Measurements from ENCODE around the gene PCNX3.

- TF ChIP-seq CTCF (IDR thresholded peaks at IDR 0.05): no peak
- TF ChIP-seq EP300 (IDR thresholded peaks at IDR 0.05; ENCODE audit: low read depth): no peak
- no peak for TF ChIP-seq POLR2A (IDR thresholded peaks at IDR 0.05)
- no peak for TF ChIP-seq POLR2AphosphoS5 (IDR thresholded peaks at IDR 0.05)
Measured at GRCh38 chr11:65623852-65624616, 8.5 kb downstream of the PCNX3 start.
